Lower lobe of right lung (tissue), 2 donors: ENCODE results near the gene MCM3AP. TPM values are rescaled to one million over a fixed set of nuclear protein-coding genes. Genes with fewer than 3 reads are reported as not detected.

Experiments used
- ATAC-seq, 2 donors: fragments of 200-7000 bp; cut with Tn5 transposase; one replicate each; pipeline ENCODE4 v1.9.1; 2020 to 2022; ENCODE audit warnings: mild to moderate bottlenecking in 2 of 2, moderate library complexity in 2 of 2
- DNase-seq: peaks from one replicate; pipeline ENCODE4 v3.0.0-alpha.2; 2020
- H3K27ac ChIP-seq: fragments of 200-600 bp; one replicate; pipeline ENCODE4 v1.8.0; 2022
- H3K27me3 ChIP-seq: fragments of 200-600 bp; one replicate; pipeline ENCODE4 v1.8.0; 2022; ENCODE audit warnings: low read depth
- H3K36me3 ChIP-seq: fragments of 200-600 bp; one replicate; pipeline ENCODE4 v1.8.0; 2022; ENCODE audit warnings: mild to moderate bottlenecking
- H3K4me1 ChIP-seq: fragments of 200-600 bp; one replicate; pipeline ENCODE4 v1.8.0; 2022
- H3K4me3 ChIP-seq: fragments of 200-600 bp; one replicate; pipeline ENCODE4 v1.8.0; 2022; ENCODE audit warnings: mild to moderate bottlenecking
- H3K9me3 ChIP-seq: fragments of 200-600 bp; one replicate; pipeline ENCODE4 v1.8.0; 2022
- CTCF ChIP-seq: fragments of 200-600 bp; IDR thresholded peaks from one replicate; pipeline ENCODE4 v1.8.0; 2022; ENCODE audit warnings: antibody characterized with exemption, mild to moderate bottlenecking
- intact Hi-C: fragments of 100-400 bp; cut with DNase I; formaldehyde crosslinking; loops from one replicate; pipeline ENCODE4 v1.11.0; 2022
- total RNA-seq: library from RNA; stranded (reverse); fragmentation: NEBNext Ultra II Directional; extraction: Animal tissue kit (Norgen Biotek cat#: 25700); gene quantifications from one replicate; pipeline ENCODE4 v1.2.1, GENCODE V29; 2021
- donor health status: DM: no; HTN: yes; CAD: no; lungs with severe emphysema.

Gene MCM3AP
- total RNA-seq, 1 donor from 2014 or later = 96.2 TPM

DNA sequence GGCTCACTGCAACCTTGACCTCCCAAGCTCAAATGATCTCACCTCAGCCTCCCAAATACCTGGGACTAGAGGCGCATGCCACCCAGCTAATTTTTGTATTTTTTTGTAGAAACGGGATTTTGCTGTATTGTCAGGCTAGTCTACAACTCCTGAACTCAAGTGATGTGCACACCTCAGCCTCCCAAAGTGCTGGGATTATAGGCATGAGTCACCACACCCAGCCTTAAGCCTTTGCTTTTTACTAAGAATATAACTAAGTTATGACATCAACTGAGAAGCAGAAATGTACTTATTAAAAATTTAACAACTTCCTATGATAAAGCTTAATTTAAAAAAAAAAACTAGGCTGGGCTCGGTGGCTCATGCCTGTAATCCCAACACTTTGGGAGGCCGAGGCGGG is 47.9 kb downstream of the MCM3AP start:
- Histone ChIP-seq H3K4me1 (no peaks in the 10 kb centered on the region), H3K4me3 (no peak overlapping the region), H3K27me3 (no peaks in the 10 kb centered on the region), H3K36me3 (peaks cover 100% of the 10 kb centered on the region), H3K27ac (no peak overlapping the region), H3K9me3 (no peaks in the 10 kb centered on the region)
- DNase-seq = no peak
- TF ChIP-seq CTCF = no peak
- intact Hi-C loops = no loop called here
- no peak for ATAC-seq

DNA sequence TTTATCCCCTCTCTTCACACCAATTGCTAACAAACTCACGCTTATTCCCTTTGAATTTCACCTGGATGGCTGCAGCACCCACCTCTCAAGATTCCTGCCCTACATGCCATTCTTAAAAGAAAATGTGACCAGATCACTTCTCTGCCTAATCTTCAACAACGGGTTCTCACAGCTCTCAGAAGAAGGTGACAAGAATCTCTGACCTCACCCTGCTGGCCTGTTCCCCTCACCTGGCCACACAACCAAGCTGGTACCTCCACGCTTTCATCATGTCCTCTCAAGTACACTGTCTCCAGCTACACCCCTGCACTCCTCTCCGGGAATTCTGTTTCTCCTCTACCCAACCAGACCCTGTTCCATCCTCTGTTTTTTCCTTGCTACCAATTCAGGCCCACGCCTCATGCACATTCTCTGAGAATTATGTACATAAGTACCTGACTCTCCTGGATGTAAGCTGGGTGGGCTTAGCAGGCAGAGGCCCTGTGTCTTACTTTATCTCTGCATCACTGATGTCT is 50.9 kb downstream of the MCM3AP start:
- no peaks in the 10 kb centered on the region for H3K9me3 ChIP-seq
- peaks cover 5% of the 10 kb centered on the region for H3K4me1 ChIP-seq
- no peak for ATAC-seq
- intact Hi-C loops = no loop called here
- DNase-seq = no peak
- H3K36me3 ChIP-seq = peaks cover 70% of the 10 kb centered on the region
- no peaks in the 10 kb centered on the region for H3K27me3 ChIP-seq
- no peak overlapping the region for H3K27ac ChIP-seq
- TF ChIP-seq CTCF = no peak
- no peak overlapping the region for H3K4me3 ChIP-seq

- Histone ChIP-seq H3K9me3 (no peaks in the 10 kb centered on the region), H3K27ac (no peak overlapping the region), H3K36me3 (peaks cover 24% of the 10 kb centered on the region), H3K27me3 (no peaks in the 10 kb centered on the region), H3K4me3 (peak overlapping the region; percentile 88), H3K4me1 (peaks cover 33% of the 10 kb centered on the region)
- no peak for ATAC-seq
- TF ChIP-seq CTCF = no peak
- intact Hi-C loops = no loop called here
- DNase-seq = no peak
These were observed 55.5 kb downstream of the MCM3AP start for GRCh38 chr21:46229923-46230260.

DNA sequence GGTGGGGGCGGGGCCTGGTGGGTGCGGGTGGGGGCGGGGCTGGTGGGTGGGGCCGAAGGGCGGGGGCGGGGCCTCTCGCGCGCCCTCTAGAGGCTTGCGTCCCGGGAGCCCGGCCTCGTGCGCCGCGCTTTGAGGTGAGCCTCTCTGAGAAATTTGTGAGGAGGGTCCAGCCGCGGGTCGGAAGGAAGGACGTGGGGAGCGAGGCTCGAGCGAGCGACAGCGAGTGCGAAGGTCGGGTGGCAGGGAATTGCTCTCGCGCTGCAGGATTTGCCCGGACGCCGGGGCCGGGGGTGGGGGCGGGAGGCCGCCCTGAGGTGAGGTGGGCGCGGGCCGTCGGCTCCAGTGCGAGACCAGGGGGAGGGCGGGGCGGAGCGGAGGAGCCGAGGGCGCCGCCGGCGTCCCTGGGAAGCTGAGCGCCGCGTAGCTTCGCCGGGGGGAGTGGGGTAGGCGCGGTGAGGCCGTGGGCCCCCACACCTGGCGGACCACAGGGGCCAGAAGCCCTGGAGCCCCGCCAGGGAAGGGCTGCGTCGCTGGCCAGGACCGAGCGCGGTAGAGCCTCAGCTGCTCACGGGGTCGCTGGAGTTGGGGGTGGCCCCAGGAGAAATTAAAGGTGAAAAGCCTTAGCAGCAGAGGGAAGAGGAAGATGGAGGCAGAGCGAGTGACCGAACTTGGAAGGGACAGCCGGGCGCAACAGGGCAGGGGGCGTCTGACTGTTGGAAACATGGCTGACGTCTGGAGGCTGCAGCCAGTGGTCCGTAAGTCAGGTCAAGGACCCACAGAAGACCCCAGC is 56.1 kb downstream of the MCM3AP start:
- intact Hi-C loops = no loop called here
- H3K9me3 ChIP-seq = no peaks in the 10 kb centered on the region
- ATAC-seq = peak; percentile 50 to 71
- peaks cover 33% of the 10 kb centered on the region for H3K4me1 ChIP-seq
- H3K4me3 ChIP-seq = peak overlapping the region; percentile 88
- H3K27me3 ChIP-seq = no peaks in the 10 kb centered on the region
- H3K36me3 ChIP-seq = peaks cover 18% of the 10 kb centered on the region
- H3K27ac ChIP-seq = peak overlapping the region; percentile 64
- peak; percentile 80 for DNase-seq
- TF ChIP-seq CTCF = peak; percentile 43

GRCh38 chr21:46228345-46229051 is 56.9 kb downstream of the MCM3AP start, which contains the start of gene LSS:
TSS of gene LSS (minus strand) at chr21:46228774. CDS start at chr21:46228745, 29 bp downstream.
- Histone ChIP-seq H3K36me3 (peaks cover 13% of the 10 kb centered on the region), H3K9me3 (no peaks in the 10 kb centered on the region), H3K27ac (peak within 1 kb of the TSS; percentile 85), H3K27me3 (no peaks in the 10 kb centered on the region), H3K4me3 (peak within 1 kb of the TSS; percentile 88), H3K4me1 (peaks cover 33% of the 10 kb centered on the region)
- intact Hi-C loops = no loop called here
- ATAC-seq (peak; percentile 95 to 97), DNase-seq (peak; percentile 99)
- TF ChIP-seq CTCF = no peak
